Endothelial cell of umbilical vein (primary cell): Measurements from ENCODE around the gene AURKB. TPM values are rescaled to one million over a fixed set of nuclear protein-coding genes. Genes with fewer than 3 reads are reported as not detected.

Source experiments
- BruUV-seq: library from RNA; stranded (reverse); fragments of 400-500 nt; replicated peaks from 2 replicates; lab custom pipeline; 2021; lab: Mats Ljungman, UMichigan
- CTCF ChIA-PET: fragments of 300-600, 350-600 bp; sonication (Branson Sonifier 250); formaldehyde crosslinking; loops from one replicate; lab custom pipeline; 2021; ENCODE audit warnings: antibody characterized with exemption, inconsistent platforms; lab: Charles Lee
- POLR2A ChIA-PET: fragments of 300-600, 350-600 bp; sonication (Branson Sonifier 250); formaldehyde crosslinking; loops from one replicate; lab custom pipeline; 2021; ENCODE audit warnings: antibody characterized with exemption, inconsistent platforms; lab: Charles Lee
- DNase-seq: peaks from one replicate; pipeline ENCODE4 v3.0.0-alpha.2; 2011; ENCODE audit warnings: low read depth, low spot score
- FAIRE-seq: peaks from 2 replicates; lab custom pipeline; 2011; peaks lifted over from hg19 to GRCh38; lab: Jason Lieb, UNC
- H2AFZ ChIP-seq: 2 replicates; pipeline ENCODE4 v1.6.0; 2012; ENCODE audit warnings: low read depth, low read length, control low read depth, inconsistent platforms
- H3K27ac ChIP-seq: 2 replicates; pipeline ENCODE4 v1.5.1; 2011; ENCODE audit warnings: low read depth, mild to moderate bottlenecking, control low read depth, low read length, moderate library complexity; ENCODE audit not compliant: insufficient read depth
- H3K27me3 ChIP-seq, 2 experiments: 2 replicates each; pipeline versions ENCODE4 v1.6.0 to v1.6.1; 2011; ENCODE audit warnings: low read length in 2 of 2, mixed read lengths in 1 of 2; ENCODE audit not compliant: control insufficient read depth in 2 of 2, insufficient read depth in 2 of 2
- H3K36me3 ChIP-seq, 2 experiments: 2 replicates in 1 of 2; 3 replicates in 1 of 2; pipeline ENCODE4 v1.5.1; 2011; ENCODE audit warnings: low read length in 2 of 2, mild to moderate bottlenecking in 1 of 2, moderate library complexity in 1 of 2; ENCODE audit not compliant: control insufficient read depth in 2 of 2, insufficient read depth in 2 of 2; ENCODE audit errors: extremely low read depth in 1 of 2
- H3K4me1 ChIP-seq: 3 replicates; pipeline ENCODE4 v1.5.1; 2011; ENCODE audit warnings: mild to moderate bottlenecking, low read length; ENCODE audit not compliant: control insufficient read depth, insufficient read depth; ENCODE audit errors: extremely low read depth
- H3K4me2 ChIP-seq: 2 replicates; pipeline ENCODE4 v1.6.1; 2011; ENCODE audit warnings: low read length, control low read depth, mixed read lengths; ENCODE audit not compliant: insufficient read depth
- H3K4me3 ChIP-seq, 3 experiments: fragments of 200-600 bp in 1 of 3; sonication (generic), shearing (Covaris generic) in 1 of 3; replicated peaks in 1 of 3; 2 replicates each; pipeline ENCODE4 v1.5.1; 2011 to 2016; ENCODE audit warnings: control low read depth in 3 of 3, low read length in 3 of 3, mild to moderate bottlenecking in 2 of 3, inconsistent platforms in 1 of 3, low read depth in 1 of 3, moderate library complexity in 1 of 3; ENCODE audit not compliant: insufficient read depth in 1 of 3
- H3K79me2 ChIP-seq: 2 replicates; pipeline ENCODE4 v1.6.0; 2012; ENCODE audit warnings: low read length, inconsistent platforms; ENCODE audit not compliant: control insufficient read depth, insufficient read depth
- H3K9ac ChIP-seq: replicated peaks from 2 replicates; pipeline ENCODE3; 2011; ENCODE audit warnings: low read length, control low read depth; ENCODE audit not compliant: insufficient read depth; ENCODE audit errors: extremely low read depth
- H3K9me1 ChIP-seq: replicated peaks from 3 replicates; pipeline ENCODE4 v1.6.0; 2011; ENCODE audit warnings: mild to moderate bottlenecking, low read length; ENCODE audit not compliant: control insufficient read depth, insufficient read depth; ENCODE audit errors: extremely low read depth
- H3K9me3 ChIP-seq: replicated peaks from 2 replicates; pipeline ENCODE4 v1.5.1; 2012; ENCODE audit warnings: low read length, inconsistent platforms; ENCODE audit not compliant: control insufficient read depth, insufficient read depth
- H4K20me1 ChIP-seq: replicated peaks from 2 replicates; pipeline ENCODE3; 2011; ENCODE audit warnings: mild to moderate bottlenecking, low read length; ENCODE audit not compliant: control insufficient read depth, insufficient read depth; ENCODE audit errors: extremely low read depth
- CTCF ChIP-seq, 2 donors: IDR thresholded peaks; 1 replicate in 1 of 2; 2 replicates in 1 of 2; pipeline ENCODE4 v1.5.1; 2011; ENCODE audit warnings: low read length in 2 of 2, mild to moderate bottlenecking in 2 of 2, moderate library complexity in 2 of 2, control low read depth in 1 of 2, inconsistent platforms in 1 of 2, low read depth in 1 of 2; ENCODE audit not compliant: insufficient read depth in 1 of 2; ENCODE audit errors: extremely low read depth in 1 of 2
- EZH2 ChIP-seq: IDR thresholded peaks from 2 replicates; pipeline ENCODE4 v1.6.1; 2012; ENCODE audit warnings: borderline replicate concordance, low read depth, mild to moderate bottlenecking, moderate library complexity, low read length, inconsistent platforms; ENCODE audit not compliant: severe bottlenecking
- FOS ChIP-seq: IDR thresholded peaks from 2 replicates; pipeline ENCODE4 v1.6.1; 2011; ENCODE audit warnings: mild to moderate bottlenecking, low read length, moderate library complexity, borderline replicate concordance; ENCODE audit not compliant: insufficient read depth
- GATA2 ChIP-seq: IDR thresholded peaks from 2 replicates; pipeline ENCODE4 v1.7.0; 2011; ENCODE audit warnings: low read depth, mild to moderate bottlenecking, moderate library complexity, mixed read lengths, low read length; ENCODE audit not compliant: insufficient read length, insufficient read depth
- JUN ChIP-seq: IDR thresholded peaks from 2 replicates; pipeline ENCODE4 v1.6.1; 2011; ENCODE audit warnings: borderline replicate concordance, low read depth; ENCODE audit not compliant: insufficient read length, insufficient read depth
- MYC ChIP-seq: IDR thresholded peaks from one replicate; pipeline ENCODE4 v1.6.1; 2011; ENCODE audit warnings: mild to moderate bottlenecking, low read depth, low read length
- POLR2A ChIP-seq: IDR thresholded peaks from 2 replicates; pipeline ENCODE4 v1.6.1; 2012; ENCODE audit warnings: low read depth, mild to moderate bottlenecking, control low read depth, low read length
- POLR2AphosphoS5 ChIP-seq: IDR thresholded peaks from 2 replicates; pipeline ENCODE4 v1.6.1; 2012; ENCODE audit warnings: low read depth, mild to moderate bottlenecking, control low read depth, low read length, moderate library complexity; ENCODE audit not compliant: insufficient read depth
- dilution Hi-C: fragments of 300-500 bp; cut with MboI; formaldehyde crosslinking; loops from one replicate; pipeline ENCODE4 v1.15.0; 2019; ENCODE audit warnings: low sequenced_read_pairs; ENCODE audit not compliant: extremely low pct_ligation_motif_present
- intact Hi-C: fragments of 100-400 bp; cut with micrococcal nuclease; formaldehyde crosslinking; loops from one replicate; pipeline ENCODE4 v1.10.0; 2022
- polyA plus RNA-seq, 4 experiments: library from polyadenylated mRNA; depleted of rRNA in 3 of 4; stranded (reverse) in 3 of 4; unstranded in 1 of 4; fragments of >200 nt; gene quantifications; 2 replicates each; pipeline versions ENCODE4 v1.2.1 to v1.2.3, GENCODE V29; 2011 to 2012; ENCODE audit warnings: missing spikeins in 1 of 4
- total RNA-seq: library from RNA; stranded (reverse); gene quantifications from 2 replicates; pipeline ENCODE4 v1.2.3, GENCODE V29; 2021
- TF ChIP-seq, protein P1 (sequence below): IDR thresholded peaks from 2 replicates; pipeline ENCODE4 v1.6.1; 2011; ENCODE audit not compliant: insufficient read depth, insufficient read length

AURKB gene
- total and polyA plus RNA-seq, 2 donors (not counting 3 experiments of a cell fraction or from before 2014, with no cell fraction given), result 67.8 to 107 TPM

DNA sequence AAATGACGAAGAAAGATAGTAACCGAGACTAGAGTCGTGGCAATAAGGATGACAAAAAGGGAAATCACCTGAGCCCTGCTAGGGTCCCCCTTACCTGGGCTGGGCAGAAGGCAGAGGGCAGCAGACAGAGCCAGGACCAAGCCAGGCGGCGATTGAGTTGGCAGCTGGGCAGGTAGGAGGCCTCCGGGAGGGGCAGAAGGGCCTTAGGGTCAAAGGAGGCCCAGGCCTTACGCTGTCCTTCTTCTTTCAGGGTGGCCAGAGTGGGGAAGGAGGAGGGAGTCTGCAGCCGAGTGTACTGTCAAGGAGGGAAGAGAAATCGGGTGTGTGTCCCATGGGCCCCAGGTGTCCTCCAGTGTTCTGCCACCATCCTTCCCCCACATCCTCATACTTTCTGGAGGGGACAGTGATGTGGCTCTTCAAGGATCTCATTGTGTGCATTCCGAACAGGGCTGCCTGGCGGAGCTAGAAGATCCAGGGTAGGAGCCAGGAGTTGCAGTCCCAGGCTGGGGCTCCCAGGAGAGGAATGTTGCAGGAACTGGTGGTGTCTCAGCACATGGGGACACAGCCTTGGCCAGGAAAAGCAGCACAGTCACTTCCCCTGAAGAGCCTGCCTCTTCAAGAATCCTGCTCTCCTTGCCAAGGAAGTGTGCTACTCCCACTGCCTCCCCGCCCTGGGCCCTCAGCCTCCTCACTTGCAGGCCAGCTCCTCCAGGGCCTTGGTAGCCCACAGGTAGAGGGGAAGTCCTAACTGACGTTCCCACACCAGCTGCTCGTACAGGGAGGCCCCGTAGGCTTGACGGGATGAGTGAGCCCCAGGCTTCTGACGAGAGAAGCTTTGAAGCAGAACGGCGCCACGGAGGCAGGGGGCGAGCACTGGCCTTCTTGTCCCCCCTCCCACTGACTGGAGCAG lies 24.2 kb upstream of the AURKB start:
- Histone ChIP-seq H3K36me3 (peaks cover 11 to 56% of the 10 kb centered on the region in 2 experiments), H3K9ac (no peak overlapping the region), H3K9me1 (no peaks in the 10 kb centered on the region), H3K79me2 (no peaks in the 10 kb centered on the region), H3K4me1 (no peaks in the 10 kb centered on the region), H3K4me3 (no peak overlapping the region), H4K20me1 (no peaks in the 10 kb centered on the region), H3K27ac (no peak overlapping the region), H3K4me2 (no peak overlapping the region), H2AFZ (no peak overlapping the region), H3K9me3 (no peaks in the 10 kb centered on the region), H3K27me3 (no peaks in the 10 kb centered on the region)
- TF ChIP-seq JUN (no peak), FOS (no peak)
- TF ChIP-seq, protein P1, sequence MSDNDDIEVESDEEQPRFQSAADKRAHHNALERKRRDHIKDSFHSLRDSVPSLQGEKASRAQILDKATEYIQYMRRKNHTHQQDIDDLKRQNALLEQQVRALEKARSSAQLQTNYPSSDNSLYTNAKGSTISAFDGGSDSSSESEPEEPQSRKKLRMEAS, result no peak
- POLR2A ChIA-PET, result no interaction called here
- intact Hi-C loops (no loop called here), dilution Hi-C loops (loop anchor here (10.0 kb wide), 1 partner anchor 70 kb away; no protein-coding TSS in a partner anchor)
- CTCF ChIA-PET, result no interaction called here
- no peak for DNase-seq
- BruUV-seq, result no TSS peak
- no peak for FAIRE-seq

DNA sequence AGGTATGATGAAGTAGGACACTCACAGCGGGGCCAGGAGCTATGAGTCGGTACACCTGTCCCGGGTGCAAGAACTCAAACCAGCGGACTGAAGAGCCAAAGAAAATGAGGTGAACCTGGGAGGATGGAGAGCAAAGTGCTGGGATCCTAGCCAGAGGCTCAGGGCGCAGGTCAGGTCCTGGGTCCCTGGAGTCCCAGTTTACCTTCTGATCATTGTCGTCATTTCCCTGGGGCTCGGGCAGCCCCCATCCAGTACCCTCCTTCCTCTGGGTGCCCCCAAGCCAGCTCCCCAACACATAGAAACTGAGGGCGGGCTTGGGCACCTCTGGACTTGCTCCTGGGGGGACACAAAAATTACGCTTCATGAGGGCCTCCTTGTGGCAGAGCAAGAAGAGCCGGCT lies 21.3 kb upstream of the AURKB start:
- ChIA-PET POLR2A (no interaction called here), CTCF (no interaction called here)
- intact Hi-C loops, result no loop called here
- Histone ChIP-seq H3K36me3 (peaks cover 11 to 63% of the 10 kb centered on the region in 2 experiments), H3K79me2 (no peaks in the 10 kb centered on the region), H3K9ac (no peak overlapping the region), H2AFZ (no peak overlapping the region), H3K4me2 (no peak overlapping the region), H3K9me3 (no peaks in the 10 kb centered on the region), H3K9me1 (no peaks in the 10 kb centered on the region), H4K20me1 (no peaks in the 10 kb centered on the region), H3K27ac (no peak overlapping the region), H3K27me3 (no peaks in the 10 kb centered on the region), H3K4me1 (no peaks in the 10 kb centered on the region), H3K4me3 (no peak overlapping the region)
- dilution Hi-C loops, result loop anchor here (10.0 kb wide), 1 partner anchor 73 kb away; no protein-coding TSS in a partner anchor
- DNase-seq (no peak), FAIRE-seq (no peak)
- TF ChIP-seq MYC, result no peak
- no peak for TF ChIP-seq POLR2A
- TF ChIP-seq GATA2, result no peak
- TF ChIP-seq EZH2, result no peak
- TF ChIP-seq POLR2AphosphoS5, result no peak
- TF ChIP-seq FOS, result no peak
- TF ChIP-seq JUN, result no peak
- TF ChIP-seq, protein P1, result no peak
- TF ChIP-seq CTCF (IDR thresholded peaks at IDR 0.05; ENCODE audit: extremely low read depth in 1 of 2, insufficient read depth in 1 of 2, low read depth in 1 of 2, low read length in 2 of 2), result no peak
- TSS peak; percentile 5 for BruUV-seq
